Sigmoid colon (tissue), 7 donors: Measurements from ENCODE around the gene NECTIN4. TPM values are rescaled to one million over a fixed set of nuclear protein-coding genes. Genes with fewer than 3 reads are reported as not detected.

ENCODE experiments used
- DNase-seq: peaks from one replicate; pipeline ENCODE4 v3.0.0-alpha.2; 2019
- H3K27ac ChIP-seq, 4 donors: fragments of 200-600 bp; sonication (generic); one replicate each; pipeline ENCODE4 v1.5.1; 2016 to 2019; ENCODE audit warnings: mild to moderate bottlenecking in 1 of 4
- H3K27me3 ChIP-seq, 3 donors: fragments of 200-600 bp; sonication (generic); one replicate each; pipeline ENCODE4 v1.5.1; 2019; ENCODE audit warnings: mild to moderate bottlenecking in 1 of 3
- H3K36me3 ChIP-seq, 4 donors: fragments of 200-600 bp; sonication (generic); one replicate each; pipeline ENCODE4 v1.5.1; 2016 to 2019
- H3K4me1 ChIP-seq, 4 donors: fragments of 200-600 bp; sonication (generic); one replicate each; pipeline ENCODE4 v1.5.1; 2017 to 2019
- H3K4me3 ChIP-seq, 4 donors: fragments of 200-600 bp; sonication (generic); one replicate each; pipeline ENCODE4 v1.5.1; 2017 to 2019; ENCODE audit warnings: mild to moderate bottlenecking in 2 of 4, moderate library complexity in 1 of 4
- H3K9me3 ChIP-seq, 4 donors: fragments of 200-600 bp in 3 of 4; sonication (generic) in 3 of 4; one replicate each; pipeline versions ENCODE4 v1.5.1 to v1.6.1; 2013 to 2019
- CTCF ChIP-seq, 4 experiments: fragments of 450-650 bp in 3 of 4; fragments of 200-600 bp in 1 of 4; IDR thresholded peaks; one replicate each; pipeline ENCODE4 v1.5.1; 2016 to 2019; ENCODE audit warnings: antibody characterized with exemption in 4 of 4, mild to moderate bottlenecking in 3 of 4, moderate library complexity in 2 of 4
- EP300 ChIP-seq, 4 donors: sonication (generic); formaldehyde crosslinking; IDR thresholded peaks; one replicate each; pipeline ENCODE4 v1.6.1; 2017; ENCODE audit warnings: antibody characterized with exemption in 4 of 4
- POLR2A ChIP-seq, 2 donors: fragments of 450-650 bp; IDR thresholded peaks; one replicate each; pipeline ENCODE4 v1.6.1; 2016; ENCODE audit warnings: antibody characterized with exemption in 2 of 2, mild to moderate bottlenecking in 2 of 2, moderate library complexity in 2 of 2
- POLR2AphosphoS5 ChIP-seq, 4 donors: sonication (generic); formaldehyde crosslinking; IDR thresholded peaks; one replicate each; pipeline ENCODE4 v1.6.1; 2017; ENCODE audit warnings: antibody characterized with exemption in 4 of 4
- WGBS, 2 donors: extraction: QIAGEN DNeasy Blood & Tissue Kit; methylation state at CpG; one replicate each; pipeline ENCODE4 v1.1.7; 2013; 5-methylcytosine and 5-hydroxymethylcytosine counted together
- intact Hi-C: fragments of 100-400 bp; cut with DNase I; formaldehyde crosslinking; loops from one replicate; pipeline ENCODE4 v1.15.1; 2023
- polyA plus RNA-seq, 3 donors: library from polyadenylated mRNA; stranded (reverse); fragments of 200-250 nt; gene quantifications; one replicate each; pipeline ENCODE4 v1.2.3, GENCODE V29; 2013
- total RNA-seq, 4 donors: library from RNA; depleted of rRNA; stranded (reverse); fragments of >200 nt; gene quantifications; one replicate each; pipeline ENCODE4 v1.1.0, GENCODE V29; 2016
- donor health status: healthy with polysubstance abuse.
- donor health status: Bipolar disorder and iron deficiency.
- donor health status: healthy.

The NECTIN4 gene
- total and polyA plus RNA-seq, 7 donors: 1.2 to 2.8 TPM; not detected in 5

GRCh38 chr1:161128591-161129420, 39.4 kb upstream of the NECTIN4 start:
- no peaks in the 10 kb centered on the region for H3K9me3 ChIP-seq
- no peaks in the 10 kb centered on the region for H3K27me3 ChIP-seq
- WGBS, 2 donors: 96 to 98% methylated on average over 4 of the region's 4 CpGs
- TF ChIP-seq POLR2A (IDR thresholded peaks at IDR 0.05) (no peak), EP300 (IDR thresholded peaks at IDR 0.05) (no peak), CTCF (IDR thresholded peaks at IDR 0.05) (no peak), POLR2AphosphoS5 (IDR thresholded peaks at IDR 0.05) (no peak)
- H3K4me3 ChIP-seq: no peak overlapping the region
- intact Hi-C loops: no loop called here
- peaks cover 0 to 46% (median 41%) of the 10 kb centered on the region in 4 donors for H3K4me1 ChIP-seq
- no peak for DNase-seq
- H3K36me3 ChIP-seq: peaks cover 10 to 62% (median 29%) of the 10 kb centered on the region in 4 donors
- H3K27ac ChIP-seq: no peak overlapping the region

- no peak for DNase-seq
- no peaks in the 10 kb centered on the region for H3K27me3 ChIP-seq
- intact Hi-C loops: no loop called here
- no peaks in the 10 kb centered on the region for H3K9me3 ChIP-seq
- no peak overlapping the region for H3K27ac ChIP-seq
- TF ChIP-seq EP300 (IDR thresholded peaks at IDR 0.05) (no peak), POLR2AphosphoS5 (IDR thresholded peaks at IDR 0.05) (no peak), CTCF (IDR thresholded peaks at IDR 0.05) (no peak), POLR2A (IDR thresholded peaks at IDR 0.05) (no peak)
- H3K36me3 ChIP-seq: peaks cover 10 to 74% (median 40%) of the 10 kb centered on the region in 4 donors
- H3K4me3 ChIP-seq: no peak overlapping the region
- H3K4me1 ChIP-seq: peaks cover 0 to 39% (median 35%) of the 10 kb centered on the region in 4 donors
- 83 to 88% methylated on average over 2 of the region's 2 CpGs for WGBS, 2 donors
Observed at GRCh38 chr1:161127649-161128048, 38.3 kb upstream of the NECTIN4 start.

GRCh38 chr1:161122967-161123366, 33.6 kb upstream of the NECTIN4 start:
- no peak overlapping the region for H3K27ac ChIP-seq
- peaks cover 2 to 83% (median 56%) of the 10 kb centered on the region in 4 donors for H3K36me3 ChIP-seq
- intact Hi-C loops: no loop called here
- WGBS, 2 donors: 89% methylated on average over 6 of the region's 6 CpGs
- no peak for DNase-seq
- TF ChIP-seq CTCF (IDR thresholded peaks at IDR 0.05): no peak
- no peak for TF ChIP-seq POLR2A (IDR thresholded peaks at IDR 0.05)
- no peak for TF ChIP-seq POLR2AphosphoS5 (IDR thresholded peaks at IDR 0.05)
- TF ChIP-seq EP300 (IDR thresholded peaks at IDR 0.05): no peak
- no peaks in the 10 kb centered on the region for H3K9me3 ChIP-seq
- H3K4me3 ChIP-seq: no peak overlapping the region
- H3K27me3 ChIP-seq: no peaks in the 10 kb centered on the region
- peaks cover 0 to 42% (median 32%) of the 10 kb centered on the region in 4 donors for H3K4me1 ChIP-seq

GRCh38 chr1:161121834-161122233, 32.5 kb upstream of the NECTIN4 start:
- intact Hi-C loops: no loop called here
- Histone ChIP-seq H3K27me3 (no peaks in the 10 kb centered on the region), H3K36me3 (peaks cover 0 to 72% (median 46%) of the 10 kb centered on the region in 4 donors), H3K4me1 (peaks cover 0 to 36% (median 26%) of the 10 kb centered on the region in 4 donors), H3K9me3 (no peaks in the 10 kb centered on the region), H3K4me3 (no peak overlapping the region), H3K27ac (no peak overlapping the region)
- 75 to 81% methylated on average over 4 of the region's 4 CpGs for WGBS, 2 donors
- no peak for DNase-seq
- TF ChIP-seq POLR2A (IDR thresholded peaks at IDR 0.05): no peak
- no peak for TF ChIP-seq EP300 (IDR thresholded peaks at IDR 0.05)
- TF ChIP-seq CTCF (IDR thresholded peaks at IDR 0.05): no peak
- TF ChIP-seq POLR2AphosphoS5 (IDR thresholded peaks at IDR 0.05): no peak
